HepG2 (cell line): Measurements from ENCODE around the gene JOSD1. TPM values are rescaled to one million over a fixed set of nuclear protein-coding genes. Genes with fewer than 3 reads are reported as not detected.
A peak's percentile ranks its signal among the peaks of the same experiment; 100 is the strongest.

Source experiments
- HES4 ChIP-seq: sonication (generic); formaldehyde crosslinking; IDR thresholded peaks from 2 replicates; pipeline ENCODE4 v1.9.0; 2021; ENCODE audit warnings: mild to moderate bottlenecking, missing genetic modification reagents, borderline replicate concordance
- HNRNPL ChIP-seq: fragments of 200-400 bp; formaldehyde crosslinking; IDR thresholded peaks from 2 replicates; pipeline ENCODE4 v1.6.1; 2017; ENCODE audit warnings: mild to moderate bottlenecking, low read depth, low read length
- KDM6A ChIP-seq: IDR thresholded peaks from 2 replicates; pipeline ENCODE4 v1.6.1; 2016; ENCODE audit warnings: low read depth
- KLF12 ChIP-seq: sonication (generic); formaldehyde crosslinking; IDR thresholded peaks from 2 replicates; pipeline ENCODE4 v1.4.0; 2020; ENCODE audit warnings: missing genetic modification reagents, borderline replicate concordance
- MEIS1 ChIP-seq: sonication (generic); formaldehyde crosslinking; IDR thresholded peaks from 2 replicates; pipeline ENCODE4 v1.9.0; 2021; ENCODE audit warnings: mild to moderate bottlenecking, missing genetic modification reagents, moderate library complexity, borderline replicate concordance
- NR3C1 ChIP-seq: sonication (generic); formaldehyde crosslinking; IDR thresholded peaks from 2 replicates; pipeline ENCODE4 v1.4.0; 2020; ENCODE audit warnings: missing genetic modification reagents
- POLR2AphosphoS5 ChIP-seq: IDR thresholded peaks from 2 replicates; pipeline ENCODE4 v1.6.1; 2012; ENCODE audit warnings: low read depth, low read length
- POLR2G ChIP-seq: fragments of 200-400 bp; formaldehyde crosslinking; IDR thresholded peaks from 2 replicates; pipeline ENCODE4 v1.6.1; 2018; ENCODE audit warnings: mild to moderate bottlenecking, low read depth, low read length, moderate library complexity
- SIN3A ChIP-seq: IDR thresholded peaks from 2 replicates; pipeline ENCODE4 v1.6.1; 2011; ENCODE audit warnings: low read depth, mild to moderate bottlenecking, control low read depth, low read length, borderline replicate concordance
- ZEB1 ChIP-seq: IDR thresholded peaks from 2 replicates; pipeline ENCODE4 v1.6.1; 2012; ENCODE audit warnings: mild to moderate bottlenecking, low read depth, inconsistent platforms; ENCODE audit not compliant: insufficient replicate concordance
- ZFP1 ChIP-seq: IDR thresholded peaks from 2 replicates; pipeline ENCODE4 v1.6.1; 2016
- ZFP62 ChIP-seq: sonication (generic); formaldehyde crosslinking; IDR thresholded peaks from 2 replicates; pipeline ENCODE4 v1.4.0; 2020; ENCODE audit warnings: missing genetic modification reagents
- ZNF205 ChIP-seq: IDR thresholded peaks from 2 replicates; pipeline ENCODE4 v1.6.1; 2018; ENCODE audit warnings: missing biosample characterization, missing genetic modification reagents
- ZNF24 ChIP-seq: fragments of 450-650 bp; IDR thresholded peaks from 2 replicates; pipeline ENCODE4 v1.6.1; 2017; ENCODE audit warnings: antibody characterized with exemption, mild to moderate bottlenecking
- ZNF331 ChIP-seq: sonication (generic); formaldehyde crosslinking; IDR thresholded peaks from 2 replicates; pipeline ENCODE4 v1.4.0; 2020; ENCODE audit warnings: missing genetic modification reagents
- ZNF782 ChIP-seq: sonication (generic); formaldehyde crosslinking; IDR thresholded peaks from 2 replicates; pipeline ENCODE4 v1.4.0; 2020; ENCODE audit warnings: missing genetic modification reagents, mild to moderate bottlenecking, borderline replicate concordance
- ZNF83 ChIP-seq: sonication (generic); formaldehyde crosslinking; IDR thresholded peaks from 2 replicates; pipeline ENCODE4 v1.4.0; 2020; ENCODE audit warnings: missing genetic modification reagents, mild to moderate bottlenecking, borderline replicate concordance
- polyA plus RNA-seq, 8 experiments: library from polyadenylated mRNA; depleted of rRNA in 3 of 8; stranded (reverse) in 7 of 8; unstranded in 1 of 8; fragments of >200 nt; fragmentation: Illumina TruSeq in 4 of 8; extraction: Trizol in 4 of 8; gene quantifications; 2 replicates each; pipeline versions ENCODE4 v1.2.1 to v1.2.3, GENCODE V29; 2011 to 2016; ENCODE audit warnings: low read depth in 4 of 8, missing spikeins in 1 of 8, mixed read lengths in 1 of 8; ENCODE audit not compliant: insufficient read depth in 1 of 8
- total RNA-seq, 5 experiments: library from RNA; depleted of rRNA; stranded (reverse); fragments of >200 nt; fragmentation: Illumina TruSeq; extraction: Trizol; gene quantifications; 2 replicates each; pipeline ENCODE4 v1.2.3, GENCODE V29; 2016; ENCODE audit warnings: low read depth in 1 of 5
- TF ChIP-seq, protein P1 (sequence below): sonication (generic); formaldehyde crosslinking; IDR thresholded peaks from 2 replicates; pipeline ENCODE4 v1.4.0; 2020; ENCODE audit warnings: mild to moderate bottlenecking, missing genetic modification reagents
- TF ChIP-seq, protein P2 (sequence below): sonication (generic); formaldehyde crosslinking; IDR thresholded peaks from 2 replicates; pipeline ENCODE4 v1.5.1; 2020; ENCODE audit warnings: mild to moderate bottlenecking, missing genetic modification reagents, borderline replicate concordance
- TF ChIP-seq, protein P3 (sequence below): IDR thresholded peaks from 2 replicates; pipeline ENCODE4 v1.6.1; 2016; ENCODE audit warnings: missing genetic modification reagents, missing compliant biosample characterization
- TF ChIP-seq, protein P4 (sequence below): sonication (generic); formaldehyde crosslinking; conservative IDR thresholded peaks from 2 replicates; pipeline ENCODE4 v1.4.0; 2020; ENCODE audit warnings: missing genetic modification reagents
- TF ChIP-seq, protein P5 (sequence below): sonication (generic); formaldehyde crosslinking; IDR thresholded peaks from 2 replicates; pipeline ENCODE4 v1.8.0; 2022; ENCODE audit warnings: mild to moderate bottlenecking, missing genetic modification reagents

Gene JOSD1
- total and polyA plus RNA-seq, 2 of the 13 experiments (the other 11 are each of a cell fraction or from before 2014, with no cell fraction given): 31.7 to 38.4 TPM

DNA sequence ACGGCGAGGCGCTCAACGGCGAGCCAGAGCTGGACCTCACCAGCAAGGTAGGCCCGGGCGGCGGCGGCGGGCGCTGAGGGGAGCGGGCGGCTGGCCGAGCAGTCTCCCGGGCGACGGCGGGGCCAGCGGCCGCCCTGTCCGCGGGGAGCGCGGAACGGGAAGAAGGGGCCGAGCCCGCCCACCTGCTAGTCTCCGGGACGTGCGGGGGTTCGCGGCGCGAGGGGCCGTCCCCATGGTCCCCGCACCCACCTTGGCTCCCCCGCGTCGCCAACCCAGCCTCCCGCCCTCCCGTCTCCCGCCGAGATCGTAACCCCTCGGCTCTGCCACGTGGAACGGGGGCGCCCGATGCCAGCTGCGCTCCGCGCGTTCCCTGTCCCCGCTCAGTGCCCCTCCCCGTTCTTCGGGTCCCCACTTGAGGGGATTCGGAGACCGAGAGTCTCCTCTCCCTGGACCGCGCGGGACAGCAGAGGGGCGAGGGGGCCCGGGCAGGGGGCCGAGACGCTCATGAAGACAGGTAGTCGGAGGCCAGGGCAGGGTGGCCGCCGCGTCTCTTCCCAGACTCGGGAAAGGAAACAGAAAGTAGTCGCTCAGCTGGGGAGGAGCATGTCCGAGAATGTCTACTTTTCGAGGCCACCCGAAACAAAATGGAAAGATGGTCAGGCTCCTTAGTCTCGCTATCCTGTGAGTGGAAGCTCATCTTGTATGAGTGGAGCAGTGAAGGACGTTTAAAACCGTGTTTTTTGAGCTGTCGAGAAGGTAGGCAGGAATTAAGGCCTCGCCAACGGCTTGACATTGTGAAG, 5.6 kb upstream of the JOSD1 start (continued):
- TF ChIP-seq, protein P1, sequence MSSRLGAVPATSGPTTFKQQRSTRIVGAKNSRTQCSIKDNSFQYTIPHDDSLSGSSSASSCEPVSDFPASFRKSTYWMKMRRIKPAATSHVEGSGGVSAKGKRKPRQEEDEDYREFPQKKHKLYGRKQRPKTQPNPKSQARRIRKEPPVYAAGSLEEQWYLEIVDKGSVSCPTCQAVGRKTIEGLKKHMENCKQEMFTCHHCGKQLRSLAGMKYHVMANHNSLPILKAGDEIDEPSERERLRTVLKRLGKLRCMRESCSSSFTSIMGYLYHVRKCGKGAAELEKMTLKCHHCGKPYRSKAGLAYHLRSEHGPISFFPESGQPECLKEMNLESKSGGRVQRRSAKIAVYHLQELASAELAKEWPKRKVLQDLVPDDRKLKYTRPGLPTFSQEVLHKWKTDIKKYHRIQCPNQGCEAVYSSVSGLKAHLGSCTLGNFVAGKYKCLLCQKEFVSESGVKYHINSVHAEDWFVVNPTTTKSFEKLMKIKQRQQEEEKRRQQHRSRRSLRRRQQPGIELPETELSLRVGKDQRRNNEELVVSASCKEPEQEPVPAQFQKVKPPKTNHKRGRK (CRISPR knock-in tag): no peak
- TF ChIP-seq ZEB1 (no peak), NR3C1 (CRISPR knock-in tag) (no peak), SIN3A (peak; percentile 58; the same call in 1 of the 2 replicates), KLF12 (CRISPR knock-in tag) (no peak), ZNF83 (CRISPR knock-in tag) (no peak), MEIS1 (no peak), ZFP62 (CRISPR knock-in tag) (no peak), POLR2G (no peak), KDM6A (CRISPR knock-in tag) (no peak), ZNF24 (no peak), HES4 (CRISPR knock-in tag) (peak; percentile 65; the same call in 1 of the 2 replicates), ZNF782 (0 out of 2 replicates have a peak, but pooled peaks have one; percentile 61), HNRNPL (0 out of 2 replicates have a peak, but pooled peaks have one; percentile 39), ZFP1 (CRISPR knock-in tag) (no peak), ZNF205 (CRISPR knock-in tag) (no peak), POLR2AphosphoS5 (no peak), ZNF331 (no peak)
- TF ChIP-seq, protein P2, sequence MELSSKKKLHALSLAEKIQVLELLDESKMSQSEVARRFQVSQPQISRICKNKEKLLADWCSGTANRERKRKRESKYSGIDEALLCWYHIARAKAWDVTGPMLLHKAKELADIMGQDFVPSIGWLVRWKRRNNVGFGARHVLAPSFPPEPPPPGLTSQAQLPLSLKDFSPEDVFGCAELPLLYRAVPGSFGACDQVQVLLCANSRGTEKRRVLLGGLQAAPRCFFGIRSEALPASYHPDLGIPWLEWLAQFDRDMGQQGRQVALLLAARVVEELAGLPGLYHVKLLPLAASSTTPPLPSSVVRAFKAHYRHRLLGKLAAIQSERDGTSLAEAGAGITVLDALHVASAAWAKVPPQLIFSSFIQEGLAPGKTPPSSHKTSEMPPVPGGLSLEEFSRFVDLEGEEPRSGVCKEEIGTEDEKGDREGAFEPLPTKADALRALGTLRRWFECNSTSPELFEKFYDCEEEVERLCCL (CRISPR knock-in tag): no peak
- TF ChIP-seq, protein P3, sequence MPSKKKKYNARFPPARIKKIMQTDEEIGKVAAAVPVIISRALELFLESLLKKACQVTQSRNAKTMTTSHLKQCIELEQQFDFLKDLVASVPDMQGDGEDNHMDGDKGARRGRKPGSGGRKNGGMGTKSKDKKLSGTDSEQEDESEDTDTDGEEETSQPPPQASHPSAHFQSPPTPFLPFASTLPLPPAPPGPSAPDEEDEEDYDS: no peak
- TF ChIP-seq, protein P4, sequence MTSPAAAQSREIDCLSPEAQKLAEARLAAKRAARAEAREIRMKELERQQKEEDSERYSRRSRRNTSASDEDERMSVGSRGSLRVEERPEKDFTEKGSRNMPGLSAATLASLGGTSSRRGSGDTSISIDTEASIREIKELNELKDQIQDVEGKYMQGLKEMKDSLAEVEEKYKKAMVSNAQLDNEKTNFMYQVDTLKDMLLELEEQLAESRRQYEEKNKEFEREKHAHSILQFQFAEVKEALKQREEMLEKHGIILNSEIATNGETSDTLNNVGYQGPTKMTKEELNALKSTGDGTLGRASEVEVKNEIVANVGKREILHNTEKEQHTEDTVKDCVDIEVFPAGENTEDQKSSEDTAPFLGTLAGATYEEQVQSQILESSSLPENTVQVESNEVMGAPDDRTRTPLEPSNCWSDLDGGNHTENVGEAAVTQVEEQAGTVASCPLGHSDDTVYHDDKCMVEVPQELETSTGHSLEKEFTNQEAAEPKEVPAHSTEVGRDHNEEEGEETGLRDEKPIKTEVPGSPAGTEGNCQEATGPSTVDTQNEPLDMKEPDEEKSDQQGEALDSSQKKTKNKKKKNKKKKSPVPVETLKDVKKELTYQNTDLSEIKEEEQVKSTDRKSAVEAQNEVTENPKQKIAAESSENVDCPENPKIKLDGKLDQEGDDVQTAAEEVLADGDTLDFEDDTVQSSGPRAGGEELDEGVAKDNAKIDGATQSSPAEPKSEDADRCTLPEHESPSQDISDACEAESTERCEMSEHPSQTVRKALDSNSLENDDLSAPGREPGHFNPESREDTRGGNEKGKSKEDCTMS: no peak
- TF ChIP-seq, protein P5, sequence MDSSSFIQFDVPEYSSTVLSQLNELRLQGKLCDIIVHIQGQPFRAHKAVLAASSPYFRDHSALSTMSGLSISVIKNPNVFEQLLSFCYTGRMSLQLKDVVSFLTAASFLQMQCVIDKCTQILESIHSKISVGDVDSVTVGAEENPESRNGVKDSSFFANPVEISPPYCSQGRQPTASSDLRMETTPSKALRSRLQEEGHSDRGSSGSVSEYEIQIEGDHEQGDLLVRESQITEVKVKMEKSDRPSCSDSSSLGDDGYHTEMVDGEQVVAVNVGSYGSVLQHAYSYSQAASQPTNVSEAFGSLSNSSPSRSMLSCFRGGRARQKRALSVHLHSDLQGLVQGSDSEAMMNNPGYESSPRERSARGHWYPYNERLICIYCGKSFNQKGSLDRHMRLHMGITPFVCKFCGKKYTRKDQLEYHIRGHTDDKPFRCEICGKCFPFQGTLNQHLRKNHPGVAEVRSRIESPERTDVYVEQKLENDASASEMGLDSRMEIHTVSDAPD: no peak
